NCI-H146 treated with DMSO at 0.1 percent for 48 hours (cell line): ENCODE results near the gene TGFB2.

Experiments used
- DNase-seq: peaks from one replicate; lab custom pipeline; 2025; ENCODE audit not compliant: unreplicated experiment; lab: John Stamatoyannopoulos, UW

Gene TGFB2

GRCh38 chr1:218357893-218358232 is 12.7 kb downstream of the TGFB2 start:
- no peak for DNase-seq

- DNase-seq, result peak; percentile 20
Observed at GRCh38 chr1:218361298-218362065, 16.3 kb downstream of the TGFB2 start.

GRCh38 chr1:218362418-218363076 is 17.4 kb downstream of the TGFB2 start:
- no peak for DNase-seq

- DNase-seq, result no peak
Observed at GRCh38 chr1:218363141-218363540, 18.0 kb downstream of the TGFB2 start.

- DNase-seq, result peak; percentile 54
Observed at GRCh38 chr1:218364028-218364710, 19.0 kb downstream of the TGFB2 start.

GRCh38 chr1:218365226-218365999 is 20.3 kb downstream of the TGFB2 start:
- no peak for DNase-seq

GRCh38 chr1:218366322-218367052 is 21.4 kb downstream of the TGFB2 start:
- peak; percentile 87 for DNase-seq

- no peak for DNase-seq
Observed at GRCh38 chr1:218367118-218367517, 22.0 kb downstream of the TGFB2 start.

- DNase-seq, result no peak
Observed at GRCh38 chr1:218368686-218369085, 23.6 kb downstream of the TGFB2 start.

- no peak for DNase-seq
Observed at GRCh38 chr1:218369688-218370511, 24.8 kb downstream of the TGFB2 start.

GRCh38 chr1:218371927-218372672 is 27.0 kb downstream of the TGFB2 start:
- DNase-seq, result peak; percentile 52

- no peak for DNase-seq
Observed at GRCh38 chr1:218374401-218375353, 29.5 kb downstream of the TGFB2 start.

GRCh38 chr1:218376722-218377121 is 31.6 kb downstream of the TGFB2 start:
- no peak for DNase-seq

GRCh38 chr1:218377143-218377660 is 32.1 kb downstream of the TGFB2 start:
- DNase-seq, result no peak

GRCh38 chr1:218380125-218380977 is 35.2 kb downstream of the TGFB2 start:
- no peak for DNase-seq

- no peak for DNase-seq
Observed at GRCh38 chr1:218382261-218382660, 37.1 kb downstream of the TGFB2 start.

- no peak for DNase-seq
Observed at GRCh38 chr1:218383051-218383450, 37.9 kb downstream of the TGFB2 start.
